Measurements from ENCODE around the gene GSTT4.

DNA sequence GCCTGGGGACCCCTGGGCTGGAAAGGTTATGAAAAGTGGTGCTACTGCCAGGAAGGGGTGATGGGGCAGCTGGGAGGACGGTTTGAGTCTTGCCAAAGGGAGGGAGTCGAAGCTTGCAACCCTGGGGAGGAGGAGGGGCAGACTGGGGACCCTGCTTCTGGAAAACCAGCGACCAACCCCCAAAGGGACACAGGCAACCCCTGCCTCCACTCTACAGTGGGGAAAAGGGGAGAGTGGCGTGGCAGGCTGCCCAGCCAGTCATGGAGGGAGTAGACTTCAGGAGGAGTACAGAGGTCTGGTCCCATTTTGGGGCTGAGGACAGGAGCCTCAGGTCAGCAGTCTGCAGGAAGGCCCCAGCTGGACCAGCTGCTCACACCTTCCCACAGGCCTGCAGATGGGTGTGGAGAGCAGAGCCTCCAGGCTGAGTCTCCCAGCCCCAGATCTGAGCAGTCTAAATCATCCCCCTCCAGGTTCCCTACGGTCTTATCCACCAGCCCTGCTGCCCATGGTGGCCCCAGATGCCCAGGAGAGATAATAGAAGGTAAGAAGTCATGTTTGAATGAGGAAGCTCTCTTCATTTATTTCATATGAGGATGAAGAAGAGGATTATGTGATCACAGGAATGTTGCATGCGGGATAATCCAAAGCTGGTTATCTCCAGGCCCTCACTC lies 34.3 kb downstream of the GSTT4 start:
- TF ChIP-seq POLR2A (IDR thresholded peaks at IDR 0.05) = no peak
- TF ChIP-seq CTCF (IDR thresholded peaks at IDR 0.05) = no peak
- TF ChIP-seq POLR2AphosphoS5 (IDR thresholded peaks at IDR 0.05) = no peak
- no peak for TF ChIP-seq EP300 (IDR thresholded peaks at IDR 0.05)

Measured in stomach (tissue), 4 donors.